ENCODE measurements around the gene SPATA21.
"Not testable (repeated sequence)": the region's sequence is repeated elsewhere in the genome, so short reads cannot be mapped to it uniquely, and the experiment has no call there.

Gene SPATA21

GRCh38 chr1:16376971-16377370 is 60.3 kb downstream of the SPATA21 start:
- no peak for DNase-seq

- DNase-seq = no peak
Measured at GRCh38 chr1:16375521-16376340, 61.5 kb downstream of the SPATA21 start.

- no peak for DNase-seq
Measured at GRCh38 chr1:16374266-16374665, 63.0 kb downstream of the SPATA21 start.

GRCh38 chr1:16372535-16373285 is 64.5 kb downstream of the SPATA21 start:
- DNase-seq = no peak

GRCh38 chr1:16371725-16372124 is 65.5 kb downstream of the SPATA21 start:
- no peak for DNase-seq

GRCh38 chr1:16369821-16370220 is 67.4 kb downstream of the SPATA21 start:
- no peak for DNase-seq

GRCh38 chr1:16367968-16368890 is 69.0 kb downstream of the SPATA21 start:
- no peak for DNase-seq

- peak; percentile 38 for DNase-seq
Measured at GRCh38 chr1:16367258-16367967, 69.8 kb downstream of the SPATA21 start.

- no peak for DNase-seq
Measured at GRCh38 chr1:16366722-16367257, 70.4 kb downstream of the SPATA21 start, which contains the start of gene SZRD1. Gene SZRD1 (plus strand): TSS chr1:16367242. CDS start chr1:16367258, 16 bp downstream.

- DNase-seq = not testable (repeated sequence)
Measured at GRCh38 chr1:16365146-16365498, 72.1 kb downstream of the SPATA21 start.

- no peak for DNase-seq
Measured at GRCh38 chr1:16356867-16357266, 80.4 kb downstream of the SPATA21 start.

- no peak for DNase-seq
Measured at GRCh38 chr1:16354619-16355018, 82.6 kb downstream of the SPATA21 start.

GRCh38 chr1:16352842-16353535 is 84.2 kb downstream of the SPATA21 start:
- no peak for DNase-seq

GRCh38 chr1:16351994-16352841 is 85.0 kb downstream of the SPATA21 start, which contains the start of gene FBXO42:
Gene FBXO42 (minus strand): TSS chr1:16352480. CDS start chr1:16315418, 37,062 bp downstream.
- DNase-seq = peak; percentile 29

- DNase-seq = no peak
Measured at GRCh38 chr1:16351456-16351993, 85.7 kb downstream of the SPATA21 start.

- DNase-seq = no peak
Measured at GRCh38 chr1:16349847-16350406, 87.3 kb downstream of the SPATA21 start.
